HPDE6-E6E7 (cell line): ENCODE data around the gene CSMD2.

Source experiments
- DNase-seq: peaks from one replicate; pipeline ENCODE4 v3.0.0; 2011; ENCODE audit warnings: missing footprints; ENCODE audit errors: extremely low spot score

The CSMD2 gene

GRCh38 chr1:34155860-34156259, 9.2 kb downstream of the CSMD2 start:
- DNase-seq, result no peak

- no peak for DNase-seq
Measured at GRCh38 chr1:34153246-34153645, 11.8 kb downstream of the CSMD2 start.

- DNase-seq, result no peak
Measured at GRCh38 chr1:34149501-34149900, 15.5 kb downstream of the CSMD2 start.

GRCh38 chr1:34147301-34147700, 17.7 kb downstream of the CSMD2 start:
- no peak for DNase-seq

GRCh38 chr1:34144766-34145165, 20.3 kb downstream of the CSMD2 start:
- DNase-seq, result no peak

- no peak for DNase-seq
Measured at GRCh38 chr1:34143975-34144374, 21.1 kb downstream of the CSMD2 start.

- no peak for DNase-seq
Measured at GRCh38 chr1:34140011-34140676, 24.9 kb downstream of the CSMD2 start.

- DNase-seq, result no peak
Measured at GRCh38 chr1:34137411-34137810, 27.6 kb downstream of the CSMD2 start.

GRCh38 chr1:34132161-34132420, 32.9 kb downstream of the CSMD2 start:
- DNase-seq, result no peak

GRCh38 chr1:34131396-34132160, 33.5 kb downstream of the CSMD2 start:
- no peak for DNase-seq

GRCh38 chr1:34130306-34130705, 34.7 kb downstream of the CSMD2 start:
- no peak for DNase-seq

GRCh38 chr1:34129630-34130029, 35.4 kb downstream of the CSMD2 start:
- DNase-seq, result no peak

GRCh38 chr1:34128186-34128889, 36.7 kb downstream of the CSMD2 start:
- DNase-seq, result no peak

GRCh38 chr1:34127006-34128000, 37.7 kb downstream of the CSMD2 start:
- no peak for DNase-seq

- DNase-seq, result no peak
Measured at GRCh38 chr1:34126486-34126885, 38.5 kb downstream of the CSMD2 start.

GRCh38 chr1:34125721-34126380, 39.2 kb downstream of the CSMD2 start:
- DNase-seq, result no peak

- no peak for DNase-seq
Measured at GRCh38 chr1:34122080-34122932, 42.7 kb downstream of the CSMD2 start.

- no peak for DNase-seq
Measured at GRCh38 chr1:34115233-34115632, 49.8 kb downstream of the CSMD2 start.

GRCh38 chr1:34113887-34114286, 51.1 kb downstream of the CSMD2 start:
- DNase-seq, result no peak

- no peak for DNase-seq
Measured at GRCh38 chr1:34113362-34113761, 51.7 kb downstream of the CSMD2 start.
